Left renal pelvis (tissue), 4 donors: ENCODE results near the gene ZNF784. TPM values are rescaled to one million over a fixed set of nuclear protein-coding genes. Genes with fewer than 3 reads are reported as not detected.

Experiments used
- polyA plus RNA-seq, 4 donors: library from polyadenylated mRNA; unstranded; fragments of 120-200 nt; gene quantifications; one replicate each; pipeline ENCODE4 v1.2.1, GENCODE V29; 2013; ENCODE audit not compliant: insufficient read length in 4 of 4

Gene ZNF784
- polyA plus RNA-seq, 4 donors: 5.3 to 14.2 (median 9.9) TPM

Other genes starting within 250 kb of the ZNF784 start
- under 1 TPM in 2 of 4 donors, not detected in 2; 0.72 to 0.76 TPM for gene TMEM190, start 247.7 kb downstream of the ZNF784 start, polyA plus RNA-seq
- gene TMEM238, start 240.3 kb downstream of the ZNF784 start, polyA plus RNA-seq: 1 to 10 TPM in 1 of 4 donors, under 1 TPM in 3; 0.31 to 2.2 (median 0.49) TPM
- gene RPL28, start 238.6 kb downstream of the ZNF784 start, polyA plus RNA-seq: 1,000 to 10,000 TPM in 2 of 4 donors, 100 to 1,000 TPM in 2; 965 to 1,435 (median 1,000) TPM
- 10 to 100 TPM; 42.3 to 56.0 (median 48.8) TPM for gene UBE2S, start 216.8 kb downstream of the ZNF784 start, polyA plus RNA-seq
- gene SHISA7, start 181.3 kb downstream of the ZNF784 start, polyA plus RNA-seq: under 1 TPM; 0.13 to 0.33 (median 0.22) TPM
- 10 to 100 TPM; 30.2 to 52.6 (median 33.0) TPM for gene ISOC2, start 162.9 kb downstream of the ZNF784 start, polyA plus RNA-seq
- gene C19orf85, start 159.8 kb downstream of the ZNF784 start, polyA plus RNA-seq: not detected
- gene ZNF628, start 147.9 kb downstream of the ZNF784 start, polyA plus RNA-seq: 1 to 10 TPM; 2.1 to 5.3 (median 3.2) TPM
- gene NAT14, start 139.4 kb downstream of the ZNF784 start, polyA plus RNA-seq: 10 to 100 TPM; 31.4 to 56.7 (median 46.4) TPM
- gene SSC5D, start 136.1 kb downstream of the ZNF784 start, polyA plus RNA-seq: 1 to 10 TPM; 1.9 to 7.0 (median 3.1) TPM
- under 1 TPM; 0.36 to 0.96 (median 0.80) TPM for gene SBK2, start 87.4 kb downstream of the ZNF784 start, polyA plus RNA-seq
- gene SBK3, start 79.0 kb downstream of the ZNF784 start, polyA plus RNA-seq: under 1 TPM in 1 of 4 donors, not detected in 3; 0.15 TPM
- gene ZNF579, start 43.7 kb downstream of the ZNF784 start, polyA plus RNA-seq: 10 to 100 TPM; 12.8 to 22.2 (median 14.1) TPM
- gene FIZ1, start 25.0 kb downstream of the ZNF784 start, polyA plus RNA-seq: 10 to 100 TPM; 19.0 to 24.4 (median 19.7) TPM
- 10 to 100 TPM in 1 of 4 donors, 1 to 10 TPM in 3; 4.6 to 13.3 (median 6.7) TPM for gene ZNF524, start 24.3 kb downstream of the ZNF784 start, polyA plus RNA-seq
- 10 to 100 TPM in 1 of 4 donors, 1 to 10 TPM in 3; 6.8 to 13.0 (median 7.9) TPM for gene ZNF865, start 18.9 kb downstream of the ZNF784 start, polyA plus RNA-seq
- 10 to 100 TPM; 36.3 to 63.9 (median 38.9) TPM for gene ZNF580, start 16.4 kb upstream of the ZNF784 start, polyA plus RNA-seq
- 10 to 100 TPM; 19.1 to 32.4 (median 23.7) TPM for gene ZNF581, start 19.1 kb upstream of the ZNF784 start, polyA plus RNA-seq
- 10 to 100 TPM; 14.5 to 29.6 (median 19.3) TPM for gene CCDC106, start 23.6 kb upstream of the ZNF784 start, polyA plus RNA-seq
- 100 to 1,000 TPM; 146 to 227 (median 159) TPM for gene U2AF2, start 30.5 kb upstream of the ZNF784 start, polyA plus RNA-seq
- 100 to 1,000 TPM in 2 of 4 donors, 10 to 100 TPM in 2; 66.6 to 152 (median 94.9) TPM for gene EPN1, start 50.7 kb upstream of the ZNF784 start, polyA plus RNA-seq
- under 1 TPM in 2 of 4 donors, not detected in 2; 0.04 to 0.10 TPM for gene NLRP9, start 113.8 kb upstream of the ZNF784 start, polyA plus RNA-seq
- not detected for gene RFPL4A, start 134.5 kb upstream of the ZNF784 start, polyA plus RNA-seq
- gene RFPL4AL1, start 144.6 kb upstream of the ZNF784 start, polyA plus RNA-seq: under 1 TPM in 2 of 4 donors, not detected in 2; 0.17 to 0.20 TPM
- under 1 TPM in 3 of 4 donors, not detected in 1; 0.11 to 0.19 (median 0.15) TPM for gene NLRP11, start 207.4 kb upstream of the ZNF784 start, polyA plus RNA-seq
- gene NLRP4, start 212.0 kb upstream of the ZNF784 start, polyA plus RNA-seq: not detected